MCF 10A (cell line): ENCODE results near the gene ABHD2. TPM values are rescaled to one million over a fixed set of nuclear protein-coding genes. Genes with fewer than 3 reads are reported as not detected.

Experiments
- BruUV-seq: library from RNA; stranded (reverse); fragments of 400-500 nt; replicated peaks from 2 replicates; lab custom pipeline; 2021; lab: Mats Ljungman, UMichigan
- CTCF ChIA-PET: fragments of 300-600 bp; sonication (Branson Sonifier 250); formaldehyde crosslinking; extraction: SDS; loops from one replicate; lab custom pipeline; 2021; ENCODE audit warnings: antibody characterized with exemption, inconsistent platforms; lab: Yijun Ruan, JAX
- POLR2A ChIA-PET: fragments of 300-600, 350-650 bp; sonication (Branson Sonifier 250); formaldehyde crosslinking; extraction: SDS; loops from one replicate; lab custom pipeline; 2020; ENCODE audit warnings: antibody characterized with exemption, inconsistent platforms; lab: Yijun Ruan, JAX
- DNase-seq: peaks from one replicate; pipeline ENCODE4 v3.0.0-alpha.2; 2018; ENCODE audit not compliant: unreplicated experiment
- H3K27ac Mint-ChIP-seq: one replicate; pipeline ENCODE4 v1.8.0; 2022; ENCODE audit warnings: mild to moderate bottlenecking, low read depth, mixed read lengths; ENCODE audit not compliant: unreplicated experiment
- H3K27me3 Mint-ChIP-seq: one replicate; pipeline ENCODE4 v1.8.0; 2022; ENCODE audit warnings: mixed read lengths; ENCODE audit not compliant: insufficient read depth, unreplicated experiment
- H3K36me3 Mint-ChIP-seq: one replicate; pipeline ENCODE4 v1.8.0; 2022; ENCODE audit warnings: mild to moderate bottlenecking, moderate library complexity, mixed read lengths; ENCODE audit not compliant: insufficient read depth, unreplicated experiment
- H3K4me1 Mint-ChIP-seq: one replicate; pipeline ENCODE4 v1.8.0; 2022; ENCODE audit warnings: mixed read lengths; ENCODE audit not compliant: insufficient read depth, unreplicated experiment
- H3K4me3 Mint-ChIP-seq: one replicate; pipeline ENCODE4 v1.8.0; 2022; ENCODE audit warnings: mild to moderate bottlenecking, moderate library complexity, mixed read lengths; ENCODE audit not compliant: unreplicated experiment
- H3K9me3 Mint-ChIP-seq: one replicate; pipeline ENCODE4 v1.8.0; 2022; ENCODE audit warnings: mixed read lengths; ENCODE audit not compliant: unreplicated experiment
- CTCF ChIP-seq: fragments of 200-600 bp; IDR thresholded peaks from one replicate; pipeline ENCODE4 v1.8.0; 2022; ENCODE audit warnings: antibody characterized with exemption, mild to moderate bottlenecking; ENCODE audit not compliant: unreplicated experiment
- intact Hi-C: fragments of 100-400 bp; cut with micrococcal nuclease; formaldehyde crosslinking; loops from 2 replicates; pipeline ENCODE4 v1.14.1; 2022
- total RNA-seq: library from RNA; stranded (reverse); gene quantifications from 2 replicates; pipeline ENCODE4 v1.2.3, GENCODE V29; 2022

The ABHD2 gene
- total RNA-seq, 1 experiment from 2014 or later, result 47.7 TPM

- H3K9me3 Mint-ChIP-seq, result peaks cover 21% of the 10 kb centered on the region
- DNase-seq, result no peak
- H3K36me3 Mint-ChIP-seq, result peaks cover 5% of the 10 kb centered on the region
- no TSS peak for BruUV-seq
- H3K4me1 Mint-ChIP-seq, result peaks cover 26% of the 10 kb centered on the region
- no peaks in the 10 kb centered on the region for H3K27me3 Mint-ChIP-seq
- POLR2A ChIA-PET, result no interaction called here
- no peak overlapping the region for H3K27ac Mint-ChIP-seq
- no peak for TF ChIP-seq CTCF
- CTCF ChIA-PET, result interaction anchor here (1.8 kb wide), 1 partner anchor 15 kb away, joined by 6 read pairs; no protein-coding TSS in a partner anchor
- intact Hi-C loops, result no loop called here
- no peak overlapping the region for H3K4me3 Mint-ChIP-seq
Observed at GRCh38 chr15:89070197-89071124, 17.8 kb upstream of the ABHD2 start.

GRCh38 chr15:89071471-89071870 is 16.8 kb upstream of the ABHD2 start:
- H3K27me3 Mint-ChIP-seq, result no peaks in the 10 kb centered on the region
- CTCF ChIA-PET, result interaction anchor here (0.7 to 2.3 kb wide), 8 partner anchors 14 to 456 kb away, joined by 3 to 33 read pairs (median 5); no protein-coding TSS in a partner anchor
- no peak overlapping the region for H3K4me3 Mint-ChIP-seq
- TF ChIP-seq CTCF, result no peak
- no TSS peak for BruUV-seq
- no peak for DNase-seq
- peaks cover 27% of the 10 kb centered on the region for H3K4me1 Mint-ChIP-seq
- POLR2A ChIA-PET, result interaction anchor here (1.4 to 1.6 kb wide), 2 partner anchors 17 to 20 kb away, joined by 5 to 9 read pairs; partner anchors contain the start of gene ABHD2
- no peak overlapping the region for H3K27ac Mint-ChIP-seq
- H3K36me3 Mint-ChIP-seq, result peaks cover 5% of the 10 kb centered on the region
- intact Hi-C loops, result no loop called here
- H3K9me3 Mint-ChIP-seq, result peaks cover 15% of the 10 kb centered on the region

GRCh38 chr15:89072277-89072869 is 15.9 kb upstream of the ABHD2 start:
- no TSS peak for BruUV-seq
- intact Hi-C loops, result no loop called here
- CTCF ChIA-PET, result interaction anchor here (0.6 to 2.3 kb wide), 10 partner anchors 12 to 457 kb away, joined by 4 to 33 read pairs (median 5); no protein-coding TSS in a partner anchor
- peaks cover 19% of the 10 kb centered on the region for H3K4me1 Mint-ChIP-seq
- no peak for TF ChIP-seq CTCF
- H3K27ac Mint-ChIP-seq, result no peak overlapping the region
- DNase-seq, result no peak
- H3K9me3 Mint-ChIP-seq, result peaks cover 6% of the 10 kb centered on the region
- no peak overlapping the region for H3K4me3 Mint-ChIP-seq
- POLR2A ChIA-PET, result interaction anchor here (0.6 to 1.6 kb wide), 3 partner anchors 12 to 19 kb away, joined by 3 to 9 read pairs (median 5); partner anchors contain the start of gene ABHD2
- H3K27me3 Mint-ChIP-seq, result no peaks in the 10 kb centered on the region
- no peaks in the 10 kb centered on the region for H3K36me3 Mint-ChIP-seq
